DMS79 treated with DMSO at 0.1 percent for 48 hours (cell line): ENCODE results near the gene IBTK.
"Not testable (repeated sequence)": the region's sequence is repeated elsewhere in the genome, so short reads cannot be mapped to it uniquely, and the experiment has no call there.

Experiments
- DNase-seq: peaks from one replicate; lab custom pipeline; 2025; lab: John Stamatoyannopoulos, UW

Gene IBTK

DNA sequence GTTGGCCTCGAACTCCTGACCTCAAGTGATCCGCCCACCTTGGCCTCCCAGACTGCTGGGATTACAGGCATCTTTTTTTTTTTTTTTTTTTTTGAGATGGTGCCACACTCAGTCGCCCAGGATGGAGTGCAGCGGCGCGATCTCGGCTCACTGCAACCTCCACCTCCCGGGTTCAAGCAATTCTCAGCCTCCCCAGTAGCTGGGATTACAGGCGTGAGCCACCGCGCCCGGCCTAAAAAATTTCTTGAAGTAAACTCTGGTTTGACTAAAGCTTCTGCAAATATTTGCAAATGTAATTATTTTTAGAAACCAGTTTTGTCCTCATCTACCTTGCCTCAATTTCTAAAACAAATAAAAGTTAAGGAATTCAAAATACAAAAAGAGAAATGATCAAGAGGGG, 1.2 kb downstream of the IBTK start:
- no peak for DNase-seq

DNA sequence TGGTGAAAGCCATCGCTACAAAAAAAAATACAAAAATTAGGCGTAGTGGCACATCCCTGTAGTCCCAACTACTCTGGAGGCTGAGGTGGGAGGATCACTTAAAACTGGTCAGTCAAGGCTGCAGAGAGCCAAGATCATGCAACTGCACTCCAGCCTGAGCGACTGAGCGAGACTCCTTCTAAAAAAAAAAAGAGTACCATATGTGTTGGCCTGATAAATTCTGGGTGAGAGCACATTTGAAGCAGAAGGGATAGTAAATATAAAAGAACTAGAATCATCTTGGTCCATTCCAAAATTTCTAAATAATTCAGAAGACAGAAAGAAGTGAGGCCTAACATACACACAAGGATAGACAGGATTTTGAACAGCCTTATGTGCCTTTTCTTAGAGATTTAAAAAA, 2.2 kb downstream of the IBTK start:
- DNase-seq: no peak

DNA sequence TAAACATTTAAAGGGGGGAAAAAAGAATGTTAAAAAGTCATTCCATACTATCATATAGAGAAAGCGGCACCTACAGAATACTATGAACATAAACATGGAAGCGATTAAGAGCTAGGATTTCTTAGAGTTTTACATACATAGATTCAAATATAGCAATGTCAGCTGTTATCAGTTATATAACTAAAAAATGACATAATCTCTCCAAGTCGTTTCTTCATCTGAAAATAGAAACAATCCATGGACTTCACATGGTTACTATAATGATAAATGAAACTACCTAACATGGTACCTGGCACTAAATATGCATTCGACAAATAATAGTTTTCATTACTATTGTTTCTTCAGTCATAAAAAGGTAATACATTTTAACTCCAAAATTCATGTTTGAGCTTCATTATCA, 3.7 kb downstream of the IBTK start:
- no peak for DNase-seq

DNA sequence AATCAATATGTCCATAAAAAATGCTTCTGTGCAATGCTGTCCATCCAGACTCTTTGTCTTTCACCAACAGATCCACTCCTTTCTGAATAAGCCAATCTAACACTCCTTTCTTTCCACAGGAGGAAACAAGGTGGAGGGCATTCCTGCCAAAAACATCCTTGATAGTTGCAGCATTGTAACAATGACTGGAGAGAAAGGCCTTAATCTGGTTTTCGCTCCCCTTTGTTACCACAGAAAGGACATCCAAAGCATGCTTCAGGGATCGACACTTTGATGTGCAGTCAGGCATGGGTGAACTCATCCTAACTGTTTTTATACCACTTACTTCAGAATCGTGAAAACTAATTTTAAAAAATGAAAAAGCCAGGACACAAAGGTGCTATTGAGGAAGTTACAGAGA, 7.4 kb downstream of the IBTK start:
- no peak for DNase-seq

DNA sequence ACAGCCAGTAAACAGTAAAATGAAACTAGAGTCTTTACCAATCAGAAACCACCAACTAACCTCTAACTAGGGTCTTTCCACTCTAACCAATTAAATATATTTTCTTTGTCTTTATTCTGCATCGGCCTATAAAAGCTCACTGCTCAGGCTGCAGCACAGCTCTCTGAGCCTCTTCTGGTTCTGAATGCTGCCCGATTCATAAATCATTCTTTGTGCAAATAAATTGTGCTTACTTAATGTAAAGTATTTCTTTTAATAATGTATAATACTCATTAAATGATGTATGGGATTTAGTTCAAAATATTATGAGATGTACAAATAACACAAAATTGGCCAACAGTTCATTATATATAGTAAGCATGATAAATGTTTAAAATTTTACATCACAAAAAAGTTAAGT, 7.9 kb downstream of the IBTK start:
- no peak for DNase-seq

DNA sequence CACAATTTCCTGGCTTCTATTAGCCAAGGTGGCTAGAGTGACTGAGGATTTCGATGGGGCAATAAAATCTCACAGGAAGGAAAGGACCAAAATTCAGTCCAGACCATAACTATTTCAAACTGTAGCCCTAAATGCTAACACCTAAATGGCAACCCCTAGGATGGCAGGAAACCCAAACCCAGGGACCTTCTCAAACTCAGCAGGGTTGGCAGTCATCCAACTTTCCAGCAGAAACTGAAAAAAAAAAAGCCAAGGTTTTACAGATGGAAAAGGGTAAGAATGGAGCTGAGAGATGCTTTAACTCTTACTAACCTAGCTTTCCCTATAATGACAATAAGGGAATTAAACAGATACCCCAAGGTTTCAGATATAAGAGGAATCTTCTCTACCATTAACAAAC, 10.5 kb downstream of the IBTK start:
- DNase-seq: peak; percentile 5

DNA sequence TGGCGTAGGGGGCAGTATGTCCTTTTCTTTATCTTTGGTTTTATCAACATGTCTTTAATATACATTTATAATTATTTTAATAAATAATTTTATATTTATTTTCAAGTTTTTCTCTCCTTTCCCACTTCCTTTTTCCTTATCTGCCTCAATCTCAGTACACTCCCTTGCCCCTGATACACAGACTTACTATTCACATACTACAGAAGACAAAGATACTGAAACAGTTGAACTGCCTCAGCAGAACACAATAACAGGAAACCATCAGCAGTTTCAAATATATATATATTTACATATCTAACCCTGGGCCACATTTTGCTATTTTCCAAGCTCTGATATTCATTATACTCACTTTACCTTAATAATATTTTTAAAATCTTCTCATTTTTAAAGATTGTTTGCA, 19.8 kb downstream of the IBTK start:
- DNase-seq: no peak

DNA sequence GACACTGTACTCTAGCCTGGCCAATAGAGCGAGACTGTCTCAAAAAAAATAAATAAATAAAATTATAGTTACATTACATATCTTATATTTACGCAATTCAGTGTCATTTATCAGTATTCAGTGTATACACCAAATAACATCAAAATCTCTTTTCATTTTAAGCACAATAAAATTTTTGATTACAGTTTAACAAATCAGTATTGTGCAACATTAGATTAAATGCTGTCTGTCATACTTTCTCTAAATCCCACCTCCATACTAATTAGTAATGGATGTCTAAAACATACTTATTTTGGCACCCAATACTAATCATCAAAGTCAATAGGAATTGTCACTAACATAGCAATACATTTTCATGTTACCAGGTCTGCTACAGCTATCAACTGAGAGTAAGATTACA, 27.4 kb downstream of the IBTK start:
- no peak for DNase-seq

DNA sequence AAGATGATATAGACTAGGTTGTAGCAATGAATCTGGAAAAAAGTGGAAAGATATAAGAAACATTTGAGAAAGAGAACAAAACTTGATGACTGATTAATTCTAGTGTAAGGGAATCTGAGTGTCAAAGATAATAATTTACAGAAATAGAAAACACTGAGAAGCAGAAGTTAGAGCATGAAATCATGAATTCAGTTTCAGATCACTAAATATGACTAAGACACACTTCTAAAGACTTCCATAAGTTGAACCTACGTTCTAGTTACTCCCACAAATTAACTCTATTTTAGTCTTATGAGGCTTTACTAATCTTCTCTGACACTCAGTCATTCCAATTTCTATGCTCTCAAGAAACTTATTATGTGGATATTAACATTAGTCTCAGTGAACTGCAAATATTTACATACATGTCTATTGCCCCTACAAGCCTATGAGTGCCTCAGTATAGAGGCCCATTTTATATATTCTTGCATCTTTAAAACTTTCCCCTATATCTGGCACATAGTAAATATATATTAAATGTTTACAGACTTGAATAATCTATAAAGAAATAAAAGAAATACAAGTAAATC, 30.4 kb downstream of the IBTK start:
- no peak for DNase-seq

DNA sequence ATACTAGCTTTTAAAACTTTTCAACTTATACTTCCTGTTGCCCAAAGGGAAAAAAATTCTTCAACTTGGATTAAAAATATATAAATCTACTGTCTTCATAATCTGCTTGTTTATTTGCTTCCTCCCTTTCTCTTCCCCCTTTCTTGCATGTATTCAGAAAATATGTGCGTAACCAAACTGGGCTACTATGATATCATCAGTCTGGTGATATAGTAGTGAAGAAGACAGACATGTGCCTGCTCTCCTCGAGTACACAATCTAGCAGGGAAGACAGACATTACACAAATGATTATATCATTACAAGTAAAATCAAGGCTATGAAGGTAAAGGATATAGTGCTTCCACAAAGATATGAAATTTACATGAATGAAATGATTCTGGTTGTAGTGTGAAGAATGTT, 31.0 kb downstream of the IBTK start:
- DNase-seq: no peak

DNA sequence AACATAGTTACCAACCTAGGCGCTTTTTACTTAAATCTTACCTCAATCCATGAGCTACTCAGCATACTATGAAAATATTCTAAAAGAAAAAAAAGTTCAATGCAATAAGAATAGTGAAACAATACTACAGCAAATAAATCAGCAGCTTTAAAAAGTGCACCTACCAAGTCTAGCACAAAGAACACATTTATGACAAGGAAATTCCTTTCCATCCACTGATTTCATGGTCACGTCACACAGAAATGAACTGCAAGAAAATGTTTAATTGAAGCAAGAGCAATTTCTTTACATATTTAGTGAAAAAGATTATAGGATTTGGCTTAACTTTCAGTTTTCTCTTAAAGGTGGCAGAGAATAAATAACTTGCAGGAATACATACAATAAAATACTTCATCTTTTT, 36.2 kb downstream of the IBTK start:
- no peak for DNase-seq

DNA sequence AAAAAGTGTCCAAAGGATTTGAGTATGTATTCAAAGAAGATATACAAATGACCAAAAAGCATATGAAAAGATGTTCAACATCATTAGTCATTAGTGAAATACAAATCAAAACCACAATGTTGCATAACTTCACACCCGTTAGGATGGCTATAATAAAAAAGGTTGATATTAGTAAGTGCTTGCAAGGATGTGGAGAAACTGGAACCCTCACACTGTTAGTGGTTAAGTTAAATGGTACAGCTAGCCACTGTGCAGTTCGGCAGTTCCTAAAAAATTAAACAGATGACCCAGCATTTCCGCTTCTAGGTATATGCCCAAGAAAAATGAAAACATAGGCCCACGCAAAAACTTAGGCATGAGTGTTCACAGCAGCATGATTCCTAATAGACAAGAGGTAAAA, 38.6 kb downstream of the IBTK start:
- no peak for DNase-seq

DNA sequence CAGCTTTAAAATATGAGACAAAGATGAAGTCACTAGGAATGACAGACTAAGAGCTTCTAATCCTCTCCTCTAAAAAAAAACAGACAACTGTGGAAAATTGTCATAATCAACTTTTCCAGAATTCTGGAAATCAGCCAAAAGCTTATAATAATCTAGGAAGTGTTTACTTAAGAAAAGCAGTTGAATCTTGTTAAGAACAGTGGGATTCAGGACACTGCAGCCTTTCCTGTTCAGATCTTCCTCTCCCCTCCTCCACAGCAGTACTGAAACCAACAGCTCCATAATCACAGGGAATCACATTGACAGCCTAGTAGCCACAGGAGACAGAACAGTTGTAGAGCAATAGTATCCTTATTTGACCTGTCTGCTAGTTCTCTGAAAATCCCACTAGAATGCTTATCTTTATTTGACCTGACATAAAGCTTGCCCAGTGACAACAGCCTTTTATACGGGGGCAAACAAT, 41.6 kb downstream of the IBTK start:
- no peak for DNase-seq

DNA sequence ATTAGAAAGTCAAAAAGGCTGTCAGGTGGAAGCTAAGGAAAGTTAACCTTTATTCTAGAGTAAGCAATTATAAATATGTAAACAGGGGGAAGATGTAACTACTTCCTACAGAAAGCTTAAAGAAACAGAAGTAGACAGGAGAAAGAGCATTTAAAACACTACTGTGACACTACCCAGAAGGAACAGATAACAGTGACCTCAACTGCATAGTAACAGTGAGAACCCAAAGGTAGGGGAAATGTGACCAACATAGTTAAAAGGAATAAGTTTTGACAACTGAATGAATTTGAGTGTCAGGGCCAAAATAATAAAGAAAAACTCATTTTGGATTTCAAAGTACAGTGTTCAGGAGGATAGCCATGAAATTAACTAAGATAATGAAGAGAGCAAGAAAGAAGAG, 43.5 kb downstream of the IBTK start:
- no peak for DNase-seq

DNA sequence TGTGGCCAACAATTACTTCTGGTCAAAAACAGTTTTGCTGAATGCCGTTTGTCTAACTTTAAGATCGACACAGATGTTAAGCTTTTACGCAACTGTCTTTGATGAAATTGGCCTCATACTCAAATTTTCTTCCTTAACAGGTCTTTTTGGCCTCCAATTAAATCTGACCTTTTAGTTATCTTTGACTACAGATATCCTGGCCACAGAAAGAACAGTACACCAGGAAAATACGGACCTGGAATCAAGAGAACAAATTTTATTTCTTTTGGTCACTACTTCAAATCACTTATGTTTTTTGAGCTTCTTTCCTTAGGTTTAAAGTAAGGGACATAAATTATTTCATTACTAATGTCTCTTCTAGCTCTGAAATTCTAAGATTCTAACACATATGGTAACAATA, 49.8 kb downstream of the IBTK start:
- DNase-seq: no peak

DNA sequence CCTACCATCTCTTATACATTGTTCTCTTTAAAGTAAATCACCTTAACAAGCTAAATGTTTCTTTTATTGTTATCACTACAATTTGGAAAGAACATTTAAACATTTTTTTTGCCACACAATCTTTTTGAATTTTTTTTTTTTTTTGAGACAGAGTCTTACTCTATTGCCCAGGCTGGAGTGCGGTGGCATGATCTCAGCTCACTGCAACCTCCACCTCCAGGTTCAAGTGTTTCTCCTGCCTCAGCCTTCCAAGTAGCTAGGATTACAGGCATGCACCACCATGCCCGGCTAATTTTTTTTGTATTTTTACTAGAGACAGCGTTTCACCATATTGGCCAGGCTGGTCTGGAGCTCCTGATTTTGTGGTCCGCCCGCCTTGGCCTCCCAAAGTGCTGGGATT, 50.3 kb downstream of the IBTK start:
- DNase-seq: not testable (repeated sequence)

DNA sequence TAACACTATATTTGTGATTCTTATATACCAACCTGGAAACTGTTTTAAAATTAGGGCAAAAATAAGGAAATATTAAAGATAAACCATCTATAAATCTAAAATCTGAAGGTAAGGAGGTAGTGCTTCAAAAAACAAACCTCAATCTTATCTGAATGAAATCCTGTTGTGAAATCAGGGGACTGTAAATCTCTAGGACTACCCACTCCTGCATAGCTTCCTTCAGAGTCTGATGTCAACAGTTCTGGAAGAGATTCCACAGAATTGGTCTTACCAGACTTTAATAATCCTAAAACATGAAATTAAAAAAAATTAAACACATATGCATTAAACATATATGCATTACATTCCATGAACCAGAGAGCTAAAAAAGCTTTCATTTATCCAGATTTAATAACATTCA, 51.4 kb downstream of the IBTK start:
- no peak for DNase-seq

DNA sequence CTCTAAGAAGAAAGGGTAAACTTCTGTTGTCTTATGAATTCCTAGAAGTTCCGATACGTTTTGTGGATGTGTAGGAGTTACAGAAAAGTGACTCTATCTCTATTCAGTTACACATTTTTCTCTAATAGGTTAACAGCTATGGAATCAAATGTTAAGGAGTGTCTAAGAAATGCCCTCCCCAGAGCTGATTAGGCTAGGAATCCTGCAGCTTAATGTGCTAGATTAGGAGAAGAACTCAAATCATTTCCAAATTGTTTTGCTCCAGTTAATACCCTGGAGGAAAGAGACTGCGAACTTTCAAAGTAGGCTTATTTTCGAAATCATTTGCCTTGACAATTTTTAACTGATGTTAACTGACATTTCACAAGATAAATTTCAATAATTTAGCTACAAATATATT, 51.9 kb downstream of the IBTK start:
- no peak for DNase-seq

DNA sequence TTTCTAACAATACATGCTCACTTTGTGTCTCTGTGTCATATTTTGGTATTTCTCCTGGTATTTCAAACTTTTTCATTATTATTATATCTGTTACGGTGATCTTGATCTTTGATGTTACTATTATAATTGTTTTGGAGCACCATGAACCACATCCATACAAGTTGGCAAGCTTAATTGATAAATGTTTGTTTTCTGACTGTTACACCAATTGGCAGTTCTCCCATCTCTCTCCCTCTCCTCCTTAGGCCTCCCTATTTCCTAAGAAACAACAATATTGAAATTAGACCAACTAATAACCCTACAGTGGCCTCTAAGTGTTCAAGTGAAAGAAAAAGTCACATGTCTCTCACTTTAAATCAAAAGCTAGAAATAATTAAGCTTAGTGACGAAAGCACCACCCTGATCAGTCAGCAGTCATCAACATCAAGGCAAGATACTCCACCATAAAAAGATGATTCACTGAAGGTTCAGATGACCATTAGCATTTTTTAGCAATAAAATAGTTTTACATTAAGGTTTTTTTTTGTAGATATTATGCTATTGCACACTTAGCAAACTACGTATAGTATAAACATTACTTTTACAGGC, 61.5 kb downstream of the IBTK start:
- no peak for DNase-seq

DNA sequence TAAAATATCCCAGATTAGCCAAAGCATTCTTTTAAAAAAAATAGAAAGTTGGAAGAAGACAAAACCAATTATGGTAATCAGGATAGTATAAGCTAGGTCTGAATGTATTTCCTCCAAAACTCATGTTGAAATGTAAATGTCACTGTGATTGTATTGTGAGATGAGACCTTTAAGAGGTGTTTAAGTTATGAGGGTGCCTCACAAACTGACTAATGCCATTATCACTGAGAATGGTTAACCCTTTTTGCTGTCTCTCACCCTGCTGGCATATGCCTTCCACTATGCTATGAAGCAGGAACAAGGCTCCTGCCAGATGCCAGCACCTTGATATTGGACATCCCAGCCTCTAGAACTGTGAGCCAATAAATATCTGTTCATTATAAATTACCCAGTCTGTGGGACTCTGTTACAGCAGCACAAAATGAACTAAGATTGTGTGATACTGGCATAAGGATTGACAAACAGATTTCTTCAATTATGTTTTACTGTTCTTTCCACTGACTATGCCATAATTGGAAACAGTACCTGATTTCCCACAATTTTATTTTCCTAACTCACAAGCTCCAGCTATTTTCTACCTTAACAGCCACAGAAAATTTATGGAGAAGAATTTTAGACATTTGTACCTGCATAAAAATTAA, 63.8 kb downstream of the IBTK start:
- no peak for DNase-seq

DNA sequence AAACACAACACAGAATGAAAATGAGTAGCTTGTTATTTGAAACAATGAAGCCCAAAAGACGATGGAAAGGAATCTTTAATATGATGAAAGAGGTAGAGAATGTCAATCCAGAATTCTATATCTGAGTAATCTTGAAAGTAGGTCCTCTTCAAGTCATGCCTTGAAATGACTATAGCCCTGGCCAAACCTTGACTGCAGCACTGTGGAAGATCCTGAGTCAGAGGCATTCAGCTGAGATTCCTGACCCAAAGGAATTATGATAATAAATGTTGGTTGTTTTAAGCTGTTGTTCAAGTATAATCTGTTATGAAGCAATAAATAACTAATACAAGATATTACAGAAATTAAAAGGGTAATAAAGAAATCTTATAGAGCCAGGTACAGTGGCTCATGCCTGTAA, 64.8 kb downstream of the IBTK start:
- DNase-seq: no peak

DNA sequence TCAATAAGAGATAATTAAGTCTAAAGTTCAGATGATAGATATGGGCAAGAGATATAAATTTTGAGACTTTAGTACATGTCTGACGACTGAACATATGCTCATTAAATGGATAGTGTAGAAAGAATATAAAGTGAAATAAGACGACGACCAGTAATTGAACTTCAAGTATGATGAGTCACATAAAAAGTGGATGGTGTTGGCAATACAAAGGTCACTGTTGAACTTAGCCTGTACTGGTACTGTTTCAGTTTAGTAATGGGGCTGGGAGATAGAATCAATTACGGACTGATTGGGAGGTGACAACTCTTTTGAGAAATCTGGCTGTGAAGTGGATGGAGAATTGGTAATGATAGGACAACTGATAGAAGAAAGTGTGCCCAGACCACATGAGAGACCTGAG, 68.1 kb downstream of the IBTK start:
- DNase-seq: no peak

DNA sequence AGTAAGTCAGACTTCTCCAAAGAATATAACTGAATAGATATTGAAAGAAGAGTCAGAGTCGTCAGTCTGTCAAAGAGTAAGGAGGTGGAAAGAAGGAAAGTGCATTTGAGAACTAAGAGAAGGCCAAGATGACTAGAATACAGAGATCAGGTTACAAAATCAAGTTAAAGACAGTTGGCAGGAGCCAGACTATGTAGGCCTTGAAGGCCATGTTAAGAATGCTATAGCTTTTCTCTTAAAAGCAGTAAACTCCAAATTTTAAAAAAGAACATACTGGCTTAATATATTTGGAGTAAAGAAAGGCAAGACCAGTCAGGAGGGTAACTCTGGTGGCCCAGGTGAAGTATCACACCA, 68.8 kb downstream of the IBTK start:
- no peak for DNase-seq

DNA sequence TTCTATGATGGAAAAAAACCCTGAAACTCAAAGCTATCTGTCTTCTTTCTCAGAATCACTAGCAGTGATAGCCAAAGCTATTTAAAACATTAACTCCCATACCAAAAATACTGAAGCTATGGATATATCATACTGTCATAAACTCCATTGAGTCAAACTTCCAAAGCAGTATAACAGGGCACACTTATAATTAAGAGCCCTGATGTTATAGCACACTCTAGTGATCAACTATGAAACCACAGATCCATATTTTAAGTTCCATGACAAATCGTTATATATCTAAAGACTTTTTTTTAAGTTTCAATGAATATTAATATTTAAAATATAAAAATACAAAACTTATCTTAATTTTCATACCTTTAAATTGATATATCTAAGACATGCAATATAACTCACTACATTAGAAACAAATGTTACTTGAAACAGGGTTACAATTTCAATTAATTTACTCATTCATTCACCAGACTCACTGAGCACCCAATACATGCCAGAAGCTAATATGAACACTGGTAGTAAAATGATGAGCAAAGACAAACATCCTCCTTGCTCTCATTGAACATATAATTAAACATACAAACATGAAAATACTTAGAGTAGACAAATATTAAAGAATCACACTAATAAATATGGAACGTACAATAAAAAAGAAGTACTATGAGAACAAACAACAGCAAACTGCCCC, 69.3 kb downstream of the IBTK start:
- DNase-seq: no peak
